Liver (tissue), 4 donors: ENCODE measurements around the gene PDCD6IP. TPM values are rescaled to one million over a fixed set of nuclear protein-coding genes. Genes with fewer than 3 reads are reported as not detected.

Experiments used
- polyA plus RNA-seq, 2 donors: library from polyadenylated mRNA; stranded (reverse) in 1 of 2; unstranded in 1 of 2; fragments of 200-250 nt in 1 of 2; fragments of >200 nt in 1 of 2; fragmentation: Nextera tagmentation in 1 of 2; extraction: Ambion mirVana in 1 of 2; gene quantifications; one replicate each; pipeline versions ENCODE4 v1.2.1 to v1.2.3, GENCODE V29; 2013 to 2015
- total RNA-seq, 2 donors: library from RNA; depleted of rRNA; stranded (reverse); fragments of >200 nt; gene quantifications; one replicate each; pipeline ENCODE4 v1.2.3, GENCODE V29; 2014
- donor health status: healthy.
- donor health status: healthy.
- donor health status: healthy.

Gene PDCD6IP
- total and polyA plus RNA-seq, 4 donors = 31.9 to 73.8 (median 47.9) TPM

Other genes with a start within 250 kb of the PDCD6IP start
- gene CLASP2, start 80.4 kb upstream of the PDCD6IP start, total RNA-seq = 10 to 100 TPM; 27.2 to 27.6 TPM
- 1 to 10 TPM; 3.7 to 7.4 TPM for gene CLASP2, start 80.4 kb upstream of the PDCD6IP start, polyA plus RNA-seq